MV-4-11 (cell line): ENCODE data around the gene GRN.
"Not testable (repeated sequence)": the region's sequence is repeated elsewhere in the genome, so short reads cannot be mapped to it uniquely, and the experiment has no call there.

Experiments used
- DNase-seq: peaks from one replicate; lab custom pipeline; 2025; lab: John Stamatoyannopoulos, UW

GRN gene

GRCh38 chr17:44321246-44322120 lies 23.6 kb upstream of the GRN start:
- DNase-seq = no peak

GRCh38 chr17:44322236-44322895 lies 22.7 kb upstream of the GRN start:
- no peak for DNase-seq

- DNase-seq = no peak
Measured at GRCh38 chr17:44323359-44324091, 21.6 kb upstream of the GRN start.

GRCh38 chr17:44324092-44324570 lies 21.0 kb upstream of the GRN start:
- DNase-seq = no peak

- peak; percentile 87 for DNase-seq
Measured at GRCh38 chr17:44324571-44325275, 20.4 kb upstream of the GRN start, which contains the start of gene SLC25A39. TSS of gene SLC25A39 (minus strand) at chr17:44324823. CDS start at chr17:44323562, 1,261 bp downstream.

GRCh38 chr17:44326861-44327444 lies 18.1 kb upstream of the GRN start:
- peak; percentile 94 for DNase-seq

GRCh38 chr17:44327715-44328449 lies 17.2 kb upstream of the GRN start:
- no peak for DNase-seq

- DNase-seq = not testable (repeated sequence)
Measured at GRCh38 chr17:44329516-44329915, 15.6 kb upstream of the GRN start.

- not testable (repeated sequence) for DNase-seq
Measured at GRCh38 chr17:44330263-44330662, 14.8 kb upstream of the GRN start.

GRCh38 chr17:44331249-44331760 lies 13.8 kb upstream of the GRN start:
- peak; percentile 78 for DNase-seq

- peak; percentile 52 for DNase-seq
Measured at GRCh38 chr17:44333371-44333770, 11.7 kb upstream of the GRN start.

- no peak for DNase-seq
Measured at GRCh38 chr17:44334315-44334714, 10.8 kb upstream of the GRN start.

GRCh38 chr17:44334727-44335126 lies 10.4 kb upstream of the GRN start:
- DNase-seq = peak; percentile 64

GRCh38 chr17:44335564-44335963 lies 9.5 kb upstream of the GRN start:
- no peak for DNase-seq

GRCh38 chr17:44335968-44336367 lies 9.1 kb upstream of the GRN start:
- no peak for DNase-seq

GRCh38 chr17:44338702-44339101 lies 6.4 kb upstream of the GRN start:
- no peak for DNase-seq

- not testable (repeated sequence) for DNase-seq
Measured at GRCh38 chr17:44340553-44340952, 4.5 kb upstream of the GRN start.

GRCh38 chr17:44343510-44344209 lies 1.4 kb upstream of the GRN start:
- no peak for DNase-seq

GRCh38 chr17:44345454-44346026 lies 438 bp downstream of the GRN start:
- peak; percentile 57 for DNase-seq
